Natural killer cell (primary cell): ENCODE data around the gene LILRB2. TPM values are rescaled to one million over a fixed set of nuclear protein-coding genes. Genes with fewer than 3 reads are reported as not detected.
A peak's percentile ranks its signal among the peaks of the same experiment; 100 is the strongest.

Experiments
- ATAC-seq, 3 donors: fragments of 150-1000 bp in 2 of 3; fragments of 200-7000 bp in 1 of 3; cut with Tn5 transposase; 1 replicate in 1 of 3; 2 replicates in 2 of 3; pipeline ENCODE4 v1.10.0; 2021; ENCODE audit warnings: mild to moderate bottlenecking in 2 of 3, moderate library complexity in 2 of 3
- DNase-seq, 2 donors: peaks; one replicate each; pipeline versions ENCODE4 v3.0.0 to v3.0.0-alpha.2; 2013 to 2021; ENCODE audit warnings: mixed read lengths in 1 of 2
- H3K27ac ChIP-seq: one replicate; pipeline ENCODE4 v1.5.1; 2013; ENCODE audit warnings: mild to moderate bottlenecking, low read length
- H3K27me3 ChIP-seq: one replicate; pipeline ENCODE4 v1.6.1; 2013; ENCODE audit warnings: low read length; ENCODE audit not compliant: control insufficient read depth, insufficient read depth
- H3K36me3 ChIP-seq: one replicate; pipeline ENCODE4 v1.6.1; 2013; ENCODE audit warnings: low read length; ENCODE audit not compliant: control insufficient read depth, insufficient read depth
- H3K4me1 ChIP-seq: one replicate; pipeline ENCODE4 v1.6.1; 2013; ENCODE audit warnings: low read length; ENCODE audit not compliant: control insufficient read depth, insufficient read depth
- H3K4me3 ChIP-seq: one replicate; pipeline ENCODE4 v1.5.1; 2013; ENCODE audit warnings: low read length
- H3K9me3 ChIP-seq: one replicate; pipeline ENCODE4 v1.6.1; 2013; ENCODE audit warnings: low read length; ENCODE audit not compliant: control insufficient read depth, insufficient read depth
- H3K27ac Mint-ChIP-seq, 2 donors: one replicate each; pipeline ENCODE4 v1.8.0; 2022; ENCODE audit warnings: mild to moderate bottlenecking in 2 of 2, mixed read lengths in 2 of 2, moderate library complexity in 1 of 2
- H3K27me3 Mint-ChIP-seq, 2 donors: one replicate each; pipeline ENCODE4 v1.8.0; 2022; ENCODE audit warnings: low read depth in 2 of 2, mixed read lengths in 2 of 2
- H3K36me3 Mint-ChIP-seq: one replicate; pipeline ENCODE4 v1.8.0; 2022; ENCODE audit warnings: mixed read lengths
- H3K4me1 Mint-ChIP-seq, 2 donors: one replicate each; pipeline ENCODE4 v1.8.0; 2022; ENCODE audit warnings: mixed read lengths in 2 of 2
- H3K4me3 Mint-ChIP-seq: one replicate; pipeline ENCODE4 v1.8.0; 2022; ENCODE audit warnings: mild to moderate bottlenecking, moderate library complexity, mixed read lengths
- H3K9me3 Mint-ChIP-seq, 2 donors: one replicate each; pipeline ENCODE4 v1.8.0; 2022; ENCODE audit warnings: mixed read lengths in 2 of 2
- WGBS: methylation state at CpG from one replicate; pipeline ENCODE4 v1.1.7; 2013; ENCODE audit warnings: missing lambda C conversion rate; ENCODE audit not compliant: insufficient coverage; 5-methylcytosine and 5-hydroxymethylcytosine counted together
- intact Hi-C: fragments of 100-400 bp; cut with micrococcal nuclease; formaldehyde crosslinking; loops from one replicate; pipeline ENCODE4 v1.14.2; 2022
- total RNA-seq, 4 donors: library from RNA; stranded (reverse); fragments of 120-200 nt in 1 of 4; gene quantifications; one replicate each; pipeline versions ENCODE4 v1.2.3 to v1.2.4, GENCODE V29; 2013 to 2022
- TF ChIP-seq, protein P1 (sequence below): fragments of 200-600 bp; IDR thresholded peaks from one replicate; pipeline ENCODE4 v1.8.0; 2022; ENCODE audit warnings: antibody characterized with exemption

The LILRB2 gene
- total RNA-seq, 3 donors from 2014 or later (not counting 1 experiment from before 2014, with no cell fraction given), result 4.6 to 41.4 (median 23.7) TPM

DNA sequence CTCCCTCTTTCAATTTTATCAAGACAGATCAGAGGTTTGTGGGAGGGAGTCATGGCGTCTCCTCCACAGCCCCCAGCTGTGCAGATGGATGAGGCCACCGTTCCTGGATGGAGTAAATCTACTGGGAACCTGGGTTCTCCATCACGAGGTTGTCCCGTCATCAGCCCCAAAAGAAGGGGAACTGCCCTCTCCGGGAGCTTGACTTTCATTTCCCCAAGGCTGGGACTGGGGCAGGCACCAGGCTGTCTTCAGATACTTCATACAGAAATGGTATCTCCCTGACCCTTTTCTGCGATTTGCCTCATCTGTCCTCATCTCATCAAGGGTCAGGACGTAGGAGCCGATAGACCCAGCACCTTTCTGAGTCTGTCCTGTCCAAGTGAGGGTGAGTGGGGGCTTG, 9.8 kb downstream of the LILRB2 start:
- H3K27me3 ChIP-seq, result no peaks in the 10 kb centered on the region
- 75% methylated on average over 8 of the region's 8 CpGs for WGBS
- H3K36me3 Mint-ChIP-seq, result no peaks in the 10 kb centered on the region
- H3K4me3 Mint-ChIP-seq, result no peak overlapping the region
- H3K27ac ChIP-seq, result no peak overlapping the region
- H3K9me3 Mint-ChIP-seq, result no peaks in the 10 kb centered on the region
- no peaks in the 10 kb centered on the region for H3K36me3 ChIP-seq
- peaks cover 3% of the 10 kb centered on the region for H3K4me1 ChIP-seq
- H3K27ac Mint-ChIP-seq, result no peak overlapping the region
- intact Hi-C loops, result no loop called here
- H3K4me3 ChIP-seq, result no peak overlapping the region
- ATAC-seq, result no peak
- no peak for DNase-seq
- no peaks in the 10 kb centered on the region for H3K9me3 ChIP-seq
- peaks cover 0 to 4% of the 10 kb centered on the region in 2 donors for H3K4me1 Mint-ChIP-seq
- peaks cover 15 to 21% of the 10 kb centered on the region in 2 donors for H3K27me3 Mint-ChIP-seq
- TF ChIP-seq, protein P1, sequence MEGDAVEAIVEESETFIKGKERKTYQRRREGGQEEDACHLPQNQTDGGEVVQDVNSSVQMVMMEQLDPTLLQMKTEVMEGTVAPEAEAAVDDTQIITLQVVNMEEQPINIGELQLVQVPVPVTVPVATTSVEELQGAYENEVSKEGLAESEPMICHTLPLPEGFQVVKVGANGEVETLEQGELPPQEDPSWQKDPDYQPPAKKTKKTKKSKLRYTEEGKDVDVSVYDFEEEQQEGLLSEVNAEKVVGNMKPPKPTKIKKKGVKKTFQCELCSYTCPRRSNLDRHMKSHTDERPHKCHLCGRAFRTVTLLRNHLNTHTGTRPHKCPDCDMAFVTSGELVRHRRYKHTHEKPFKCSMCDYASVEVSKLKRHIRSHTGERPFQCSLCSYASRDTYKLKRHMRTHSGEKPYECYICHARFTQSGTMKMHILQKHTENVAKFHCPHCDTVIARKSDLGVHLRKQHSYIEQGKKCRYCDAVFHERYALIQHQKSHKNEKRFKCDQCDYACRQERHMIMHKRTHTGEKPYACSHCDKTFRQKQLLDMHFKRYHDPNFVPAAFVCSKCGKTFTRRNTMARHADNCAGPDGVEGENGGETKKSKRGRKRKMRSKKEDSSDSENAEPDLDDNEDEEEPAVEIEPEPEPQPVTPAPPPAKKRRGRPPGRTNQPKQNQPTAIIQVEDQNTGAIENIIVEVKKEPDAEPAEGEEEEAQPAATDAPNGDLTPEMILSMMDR, result no peak

DNA sequence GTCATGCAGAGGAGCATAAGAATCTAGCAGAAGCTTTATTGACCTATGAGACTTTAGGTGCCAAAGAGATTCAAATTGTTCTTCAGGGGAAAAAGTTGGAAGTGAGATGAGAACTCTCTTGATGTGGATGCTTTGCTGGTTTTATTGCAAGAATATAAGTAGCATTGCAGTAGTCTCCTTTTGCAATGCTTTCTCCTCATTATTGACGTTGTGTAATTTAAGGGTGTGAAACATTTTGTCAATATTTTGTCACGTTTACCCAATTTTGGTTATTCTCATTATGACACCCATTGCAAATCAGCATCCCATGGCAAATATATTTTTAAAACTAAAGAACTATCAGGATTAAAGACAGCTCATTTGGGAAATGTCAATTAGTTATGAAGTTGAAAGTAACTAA, 12.0 kb downstream of the LILRB2 start:
- H3K27ac ChIP-seq, result no peak overlapping the region
- no peak overlapping the region for H3K4me3 ChIP-seq
- DNase-seq (no peak), ATAC-seq (no peak)
- TF ChIP-seq, protein P1, result no peak
- H3K27me3 ChIP-seq, result no peaks in the 10 kb centered on the region
- 83% methylated on average over 1 of the region's 2 CpGs for WGBS
- no peaks in the 10 kb centered on the region for H3K9me3 Mint-ChIP-seq
- H3K27me3 Mint-ChIP-seq, result peaks cover 21% of the 10 kb centered on the region in 2 donors
- no peak overlapping the region for H3K27ac Mint-ChIP-seq
- H3K36me3 Mint-ChIP-seq, result no peaks in the 10 kb centered on the region
- intact Hi-C loops, result no loop called here
- no peaks in the 10 kb centered on the region for H3K36me3 ChIP-seq
- no peaks in the 10 kb centered on the region for H3K4me1 Mint-ChIP-seq
- H3K4me3 Mint-ChIP-seq, result no peak overlapping the region
- H3K4me1 ChIP-seq, result peaks cover 3% of the 10 kb centered on the region
- H3K9me3 ChIP-seq, result no peaks in the 10 kb centered on the region

DNA sequence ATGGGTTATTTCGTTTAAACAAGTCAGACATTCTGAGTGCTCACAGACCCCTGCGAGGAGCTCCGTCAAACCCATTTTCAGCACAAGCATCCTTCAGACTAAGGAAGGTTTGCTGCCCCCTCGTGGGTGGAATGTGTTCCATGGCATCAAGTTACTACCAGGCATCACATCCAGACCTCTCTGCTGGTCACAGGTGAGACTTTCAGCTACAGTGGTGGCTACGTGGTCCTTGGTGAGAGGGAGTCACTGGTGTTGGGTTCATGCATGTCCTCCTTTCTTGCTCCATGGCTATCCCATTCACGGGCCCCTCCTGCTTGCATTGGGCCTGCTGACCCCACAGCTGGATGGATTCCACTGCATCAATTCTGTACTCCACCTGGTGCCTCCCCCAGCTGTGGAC, 14.8 kb downstream of the LILRB2 start:
- no peaks in the 10 kb centered on the region for H3K36me3 Mint-ChIP-seq
- peaks cover 13 to 16% of the 10 kb centered on the region in 2 donors for H3K27me3 Mint-ChIP-seq
- Histone ChIP-seq H3K27ac (no peak overlapping the region), H3K36me3 (no peaks in the 10 kb centered on the region), H3K9me3 (no peaks in the 10 kb centered on the region), H3K4me1 (peaks cover 3% of the 10 kb centered on the region), H3K4me3 (no peak overlapping the region), H3K27me3 (no peaks in the 10 kb centered on the region)
- no peak overlapping the region for H3K27ac Mint-ChIP-seq
- ATAC-seq, result peak; percentile 73 to 76 (median 76)
- TF ChIP-seq, protein P1, result peak; percentile 81
- intact Hi-C loops, result loop anchor here (1.0 kb wide), 1 partner anchor 98 kb away; no protein-coding TSS in a partner anchor
- no peaks in the 10 kb centered on the region for H3K4me1 Mint-ChIP-seq
- 13% methylated on average over 6 of the region's 6 CpGs for WGBS
- DNase-seq, result peak; percentile 59 to 72
- no peak overlapping the region for H3K4me3 Mint-ChIP-seq
- no peaks in the 10 kb centered on the region for H3K9me3 Mint-ChIP-seq

DNA sequence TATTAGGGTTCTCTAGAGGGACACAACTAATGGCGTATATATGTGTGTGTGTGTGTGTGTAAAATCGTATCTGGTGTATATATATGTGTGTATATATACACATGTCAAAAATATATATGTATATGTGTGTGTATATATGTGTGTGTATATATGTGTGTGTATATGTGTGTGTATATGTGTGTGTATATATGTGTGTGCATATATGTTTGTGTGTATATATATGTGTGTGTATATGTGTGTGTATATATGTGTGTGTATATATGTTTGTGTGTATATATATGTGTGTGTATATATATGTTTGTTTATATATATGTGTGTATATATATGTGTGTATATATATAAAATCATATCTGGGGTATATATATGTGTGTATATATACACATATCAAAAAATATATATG, 18.4 kb downstream of the LILRB2 start:
- 70% methylated on average over 2 of the region's 2 CpGs for WGBS
- Histone ChIP-seq H3K27me3 (no peaks in the 10 kb centered on the region), H3K4me1 (no peaks in the 10 kb centered on the region), H3K9me3 (no peaks in the 10 kb centered on the region), H3K36me3 (no peaks in the 10 kb centered on the region), H3K4me3 (no peak overlapping the region), H3K27ac (no peak overlapping the region)
- no peak for ATAC-seq
- Mint-ChIP-seq H3K4me3 (no peak overlapping the region), H3K9me3 (no peaks in the 10 kb centered on the region), H3K36me3 (no peaks in the 10 kb centered on the region), H3K27ac (no peak overlapping the region), H3K4me1 (no peaks in the 10 kb centered on the region), H3K27me3 (peaks cover 0 to 11% of the 10 kb centered on the region in 2 donors)
- TF ChIP-seq, protein P1, result no peak
- intact Hi-C loops, result no loop called here
- no peak for DNase-seq
